G401 (cell line): ENCODE results near the gene GLRX. TPM values are rescaled to one million over a fixed set of nuclear protein-coding genes. Genes with fewer than 3 reads are reported as not detected.
"Not testable (repeated sequence)": the region's sequence is repeated elsewhere in the genome, so short reads cannot be mapped to it uniquely, and the experiment has no call there.

ENCODE experiments used
- DNase-seq: peaks from one replicate; pipeline ENCODE4 v3.0.0-alpha.2; 2015; ENCODE audit warnings: low spot score
- in situ Hi-C: cut with HindIII; loops from 2 replicates; pipeline ENCODE4 v1.10.0; 2016; ENCODE audit warnings: low sequenced_read_pairs, mixed read lengths
- total RNA-seq: library from RNA; depleted of rRNA; stranded (reverse); fragments of >200 nt; shearing (Covaris generic); gene quantifications from 2 replicates; pipeline ENCODE4 v1.2.3, GENCODE V29; 2014; rRNA removed

The GLRX gene, protein sequence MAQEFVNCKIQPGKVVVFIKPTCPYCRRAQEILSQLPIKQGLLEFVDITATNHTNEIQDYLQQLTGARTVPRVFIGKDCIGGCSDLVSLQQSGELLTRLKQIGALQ
- not detected in 2 replicates for total RNA-seq

DNA sequence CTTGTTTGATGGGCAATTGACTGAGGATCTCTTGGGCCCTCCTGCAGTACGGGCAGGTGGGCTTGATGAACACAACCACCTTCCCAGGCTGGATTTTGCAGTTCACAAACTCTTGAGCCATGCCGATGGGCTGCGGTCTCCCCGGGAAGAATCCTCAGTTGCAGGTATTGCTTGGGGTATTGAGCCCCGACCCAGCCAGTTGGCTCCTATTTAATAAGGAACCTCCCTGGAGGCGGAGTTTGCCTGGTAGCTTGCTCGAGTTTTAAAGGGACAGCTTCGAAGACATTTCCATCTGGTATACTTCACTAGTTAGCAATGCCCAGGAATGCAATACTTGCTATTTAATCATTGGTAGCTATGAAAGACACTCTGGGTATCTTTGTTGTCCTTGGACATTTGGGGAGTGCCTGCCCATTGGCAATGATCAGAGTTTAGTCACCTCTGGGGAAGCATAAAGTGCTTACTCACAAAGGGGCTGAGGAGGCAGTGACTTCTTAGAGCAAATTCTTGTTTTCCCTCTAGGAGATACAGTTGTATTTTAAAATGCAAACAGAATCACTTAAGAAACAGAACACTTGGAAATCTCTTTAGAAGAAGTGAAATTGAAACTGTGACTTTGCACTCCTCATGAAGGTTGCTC is at the start of gene GLRX:
Gene GLRX (minus strand): TSS at position 185 of the 640 bp plus-strand sequence. CDS start 64 bp downstream, at position 121.
- in situ Hi-C loops, result no loop called here

DNA sequence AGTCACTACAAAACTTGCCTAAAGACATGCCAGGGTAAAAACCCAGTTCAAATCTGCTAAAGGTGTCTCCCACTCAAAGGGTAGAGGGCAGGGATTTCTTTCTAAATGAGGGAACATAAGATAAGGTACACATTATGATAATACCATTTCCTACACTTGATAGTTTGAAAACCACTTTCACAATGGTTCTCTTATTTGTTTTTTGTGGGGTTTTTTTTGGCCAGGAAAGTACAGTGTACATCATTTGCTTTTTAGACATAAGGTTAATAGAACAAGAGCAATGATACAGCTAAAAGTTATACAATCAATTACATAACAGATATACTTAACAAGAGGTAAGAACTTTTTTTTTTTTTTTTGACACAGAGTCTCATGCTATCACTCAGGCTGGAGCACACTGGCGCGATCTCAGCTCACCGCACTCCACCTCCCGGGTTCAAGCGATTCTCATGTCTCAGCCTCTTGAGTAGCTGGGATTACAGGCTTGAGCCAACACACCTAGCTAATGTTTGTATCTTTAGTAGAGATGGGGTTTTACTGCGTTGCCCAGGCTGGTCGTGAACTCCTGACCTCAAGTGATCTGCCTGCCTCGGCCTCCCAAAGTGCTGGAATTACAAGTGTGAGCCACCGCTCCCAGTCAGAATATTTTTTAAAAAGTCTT is 48.8 kb upstream of the GLRX start:
- in situ Hi-C loops, result no loop called here
- DNase-seq, result no peak

More for the DNA sequence above, at the start of gene GLRX:
- DNase-seq, result peak; percentile 96

DNA sequence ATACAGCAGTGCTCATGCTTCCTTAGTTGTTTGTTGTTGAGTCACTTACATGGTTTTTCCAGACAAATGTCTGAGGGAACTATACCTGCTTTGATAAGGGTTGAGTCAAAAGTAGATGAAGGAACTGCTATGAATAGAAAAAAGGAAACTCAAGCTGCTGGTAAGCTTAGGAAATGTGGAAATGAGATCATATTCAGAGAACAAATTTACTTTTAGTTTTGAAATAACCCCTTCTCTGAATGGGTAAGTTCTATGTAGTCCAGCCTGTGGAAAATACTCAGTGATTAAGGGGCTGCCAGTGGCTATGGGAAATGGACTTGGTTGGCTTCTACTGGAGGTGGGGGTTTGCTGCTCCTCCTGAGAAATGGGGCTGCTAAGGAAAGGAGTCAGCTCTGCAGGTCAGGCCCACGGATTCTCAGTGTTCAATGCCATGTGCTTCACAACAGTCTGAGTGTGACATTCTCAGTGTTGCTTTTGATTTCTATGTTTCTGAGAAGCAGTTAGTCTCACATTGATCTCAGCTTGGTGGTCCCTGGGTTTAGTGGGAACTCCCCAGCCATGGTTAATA is 47.7 kb upstream of the GLRX start:
- no peak for DNase-seq
- in situ Hi-C loops, result no loop called here

DNA sequence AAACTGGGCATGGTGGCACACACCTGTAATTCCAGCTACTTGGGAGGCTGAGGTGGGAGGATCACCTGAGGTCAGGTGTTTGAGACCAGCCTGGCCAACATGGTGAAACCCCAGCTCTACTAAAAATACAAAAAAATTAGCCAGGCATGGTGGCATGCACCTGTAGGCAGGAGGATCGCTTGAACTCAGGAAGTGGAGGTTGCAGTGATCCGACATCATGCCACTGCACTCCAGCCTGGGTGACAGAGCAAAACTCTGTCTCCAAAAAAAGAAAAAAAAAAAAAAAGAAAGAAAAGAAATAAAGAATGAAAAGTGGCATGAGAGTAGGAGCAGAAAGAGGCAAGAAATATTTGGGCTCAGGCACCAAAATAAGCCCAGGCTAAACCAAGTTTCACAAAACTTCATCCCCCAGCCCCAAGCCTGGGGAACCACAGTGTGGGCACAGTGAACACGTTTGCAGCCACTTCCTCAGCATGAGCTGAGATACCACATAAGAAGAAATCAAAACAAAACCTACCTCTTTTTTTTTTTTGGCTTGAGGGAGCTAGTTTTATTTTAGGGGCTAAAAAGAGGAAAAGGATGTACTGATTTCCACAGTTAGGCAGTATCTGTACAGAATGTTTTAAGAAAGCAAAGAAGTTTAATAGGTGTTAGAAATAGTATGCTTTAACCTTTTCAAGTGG is 46.8 kb upstream of the GLRX start:
- in situ Hi-C loops, DNase-seq: not testable (repeated sequence)

DNA sequence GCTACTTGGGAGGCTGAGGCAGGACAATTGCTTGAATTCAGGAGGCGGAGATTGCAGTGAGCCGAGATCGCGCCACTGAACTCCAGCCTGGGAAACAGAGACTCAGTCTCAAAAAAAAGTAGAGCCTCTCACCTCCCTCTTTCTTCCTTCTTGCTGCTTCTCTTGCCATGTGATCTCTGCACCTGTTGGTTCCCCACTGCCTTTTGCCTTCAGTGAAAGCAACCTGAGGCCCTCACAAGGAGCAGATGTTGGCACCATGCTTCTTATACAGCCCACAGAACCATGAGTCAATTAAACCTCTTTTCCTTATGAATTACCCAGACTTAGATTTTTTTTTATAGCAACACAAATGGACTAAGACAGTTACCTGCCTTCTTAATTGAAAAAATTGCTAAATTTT is 45.6 kb upstream of the GLRX start:
- in situ Hi-C loops, result no loop called here

DNA sequence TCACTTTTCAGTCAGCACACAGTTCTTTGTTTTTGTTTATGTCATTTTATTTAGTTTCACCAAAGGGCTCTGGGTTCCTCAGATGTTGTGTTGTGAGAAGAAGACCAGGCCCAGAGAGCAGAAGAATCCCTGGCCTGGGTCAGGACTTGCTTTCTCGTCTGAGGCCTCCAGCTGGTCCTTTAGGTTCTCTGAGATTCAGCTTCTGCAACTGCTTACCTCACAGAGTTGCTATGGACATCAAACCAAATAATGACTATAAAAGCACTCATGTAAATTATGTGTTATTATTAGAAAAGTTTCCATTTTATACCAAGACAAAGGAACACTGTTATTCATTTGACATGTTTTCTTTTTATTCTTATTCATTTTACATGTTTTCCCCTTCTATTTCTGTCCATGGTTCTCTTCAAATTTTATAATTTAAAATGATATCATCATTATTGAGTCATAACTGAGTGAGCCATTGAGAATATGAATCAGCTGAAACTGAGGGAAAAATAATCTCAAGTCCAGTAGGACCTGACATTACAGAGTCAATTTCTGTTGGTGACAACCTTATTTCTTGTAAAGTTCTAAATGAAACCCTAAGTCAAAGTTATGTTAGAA is 44.0 kb upstream of the GLRX start:
- DNase-seq, result no peak
- in situ Hi-C loops, result no loop called here

More for the DNA sequence above, 45.6 kb upstream of the GLRX start:
- no peak for DNase-seq

DNA sequence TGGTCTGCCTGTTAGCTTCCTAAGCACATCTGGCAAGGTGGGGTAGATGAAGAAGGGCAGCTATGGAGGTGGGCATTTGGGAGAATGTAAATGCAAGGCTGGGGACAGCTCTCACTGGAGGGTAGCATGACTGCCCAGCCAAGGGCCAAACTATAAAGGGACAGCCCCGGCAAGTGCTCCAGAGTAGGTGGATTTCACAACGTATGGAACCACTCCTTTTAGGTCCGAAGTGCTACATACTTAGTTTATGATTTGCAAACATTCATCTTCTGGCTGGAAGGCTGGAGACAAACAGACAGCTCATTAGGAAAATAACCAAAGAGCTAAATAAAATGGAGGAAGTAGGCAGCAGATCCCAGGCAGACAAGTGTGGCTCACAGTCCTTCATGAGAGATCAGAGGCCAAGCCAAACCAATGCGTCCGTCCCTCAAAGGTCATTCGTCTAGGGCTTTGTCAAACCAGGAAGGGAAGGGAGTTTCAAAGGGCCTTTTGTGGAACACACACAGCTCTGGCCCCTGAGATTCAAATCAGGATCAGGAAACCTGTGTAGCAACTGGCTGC is 42.5 kb upstream of the GLRX start:
- in situ Hi-C loops, result no loop called here

DNA sequence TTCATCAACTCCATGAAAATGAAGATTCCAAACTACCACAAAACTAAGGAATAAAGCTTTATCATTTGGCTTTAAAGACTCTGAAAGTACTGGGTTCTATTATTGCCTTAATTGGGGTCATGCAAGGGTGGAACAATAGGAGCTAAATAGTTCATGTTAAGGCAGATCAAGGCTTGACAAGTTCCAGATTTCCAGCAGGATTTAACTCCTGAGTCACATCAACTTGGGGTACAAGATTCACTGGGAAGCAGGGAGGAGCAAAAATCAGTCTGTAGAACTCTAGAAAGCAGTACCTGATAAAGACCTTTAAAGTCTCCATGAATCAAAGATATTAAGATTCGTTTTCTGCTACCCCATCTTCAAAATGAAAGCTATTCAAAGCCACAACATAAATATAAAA is 41.9 kb upstream of the GLRX start:
- no peak for DNase-seq
- in situ Hi-C loops, result no loop called here

More for the DNA sequence above, 42.5 kb upstream of the GLRX start:
- no peak for DNase-seq

DNA sequence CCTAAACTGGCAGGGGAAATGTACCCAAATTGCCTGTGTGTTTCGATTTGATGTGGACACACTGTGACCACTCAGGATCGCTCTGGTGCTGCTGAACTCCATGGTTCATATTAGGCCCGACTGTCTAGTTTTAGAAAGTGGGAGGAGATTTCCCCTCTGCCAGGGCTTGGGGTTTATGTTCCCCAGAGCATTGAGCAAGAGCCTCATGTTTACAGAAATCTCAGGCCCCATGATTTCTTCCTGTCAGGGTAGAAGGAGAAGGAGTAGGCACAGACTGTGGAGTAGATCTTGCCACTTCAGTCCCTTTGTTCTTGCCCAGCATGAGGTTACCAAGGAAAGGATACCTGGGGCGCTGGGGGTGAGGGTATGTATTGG is 40.8 kb upstream of the GLRX start:
- in situ Hi-C loops, result no loop called here
- no peak for DNase-seq

DNA sequence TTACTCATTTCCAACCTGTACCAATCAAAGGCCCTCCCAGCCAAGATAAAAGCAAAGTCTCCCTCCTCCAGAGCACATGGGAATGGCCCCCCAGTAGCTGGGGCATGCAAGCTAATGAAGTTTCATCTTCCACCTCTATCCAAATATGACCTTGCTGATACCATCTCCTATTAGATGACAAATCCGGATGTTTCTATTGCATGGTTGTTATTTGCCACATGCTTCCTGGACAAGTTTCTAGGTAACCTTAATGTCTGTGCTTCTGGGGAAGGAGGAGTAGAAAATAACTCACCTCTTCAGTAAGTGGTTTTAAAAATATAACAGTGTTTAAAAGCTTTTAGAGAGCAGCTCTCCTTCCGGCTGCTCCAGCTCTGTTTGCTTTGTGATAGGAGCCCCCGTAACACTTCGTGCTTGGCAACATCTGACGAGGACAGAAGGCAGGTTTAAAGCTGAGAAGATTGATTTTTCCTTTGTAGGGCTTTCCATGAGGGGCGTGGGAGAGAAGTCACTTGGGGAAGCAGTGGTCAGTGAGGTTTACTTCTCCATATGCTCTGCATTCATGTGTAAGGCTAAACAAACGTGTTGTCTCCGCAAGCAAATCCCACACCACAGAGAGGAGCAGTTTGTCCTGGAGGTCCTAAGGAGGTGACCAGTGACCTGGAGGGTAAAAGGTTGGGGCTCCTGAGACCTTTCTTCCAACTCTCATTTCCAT is 40.3 kb upstream of the GLRX start:
- in situ Hi-C loops, result no loop called here
- DNase-seq, result no peak

DNA sequence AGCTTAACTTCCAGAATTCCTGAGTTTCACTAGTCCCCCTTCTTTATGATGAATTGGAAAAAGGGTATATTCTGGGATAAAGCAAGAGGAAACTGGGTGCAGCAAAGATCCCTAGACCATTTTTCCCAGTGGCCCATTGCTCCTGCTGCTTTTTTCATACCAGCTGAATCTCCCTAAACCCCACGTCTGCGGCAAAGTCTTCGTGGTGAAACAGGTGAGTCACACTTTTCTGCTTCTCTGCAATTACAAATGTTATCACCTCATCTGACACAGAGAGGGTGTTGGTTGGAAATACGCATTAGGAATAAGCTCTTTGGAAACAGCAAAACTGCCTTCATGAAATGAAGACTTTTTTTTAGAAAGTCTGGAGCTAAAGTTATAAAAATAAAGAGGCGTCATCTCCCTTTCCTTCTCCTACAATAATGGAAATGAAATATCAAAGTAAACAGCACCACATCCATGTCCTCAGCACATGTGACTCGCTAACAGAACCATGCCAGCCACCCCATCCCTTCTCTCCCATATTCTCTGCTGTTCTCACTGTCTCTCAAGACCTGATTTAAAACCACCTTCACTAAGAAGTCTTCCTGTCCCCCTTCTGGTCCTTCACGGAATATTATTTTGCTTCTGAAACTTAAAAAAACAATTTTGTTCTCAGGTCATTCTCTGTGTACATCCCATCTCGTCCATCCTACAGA is 39.5 kb upstream of the GLRX start:
- no peak for DNase-seq
- in situ Hi-C loops, result no loop called here

DNA sequence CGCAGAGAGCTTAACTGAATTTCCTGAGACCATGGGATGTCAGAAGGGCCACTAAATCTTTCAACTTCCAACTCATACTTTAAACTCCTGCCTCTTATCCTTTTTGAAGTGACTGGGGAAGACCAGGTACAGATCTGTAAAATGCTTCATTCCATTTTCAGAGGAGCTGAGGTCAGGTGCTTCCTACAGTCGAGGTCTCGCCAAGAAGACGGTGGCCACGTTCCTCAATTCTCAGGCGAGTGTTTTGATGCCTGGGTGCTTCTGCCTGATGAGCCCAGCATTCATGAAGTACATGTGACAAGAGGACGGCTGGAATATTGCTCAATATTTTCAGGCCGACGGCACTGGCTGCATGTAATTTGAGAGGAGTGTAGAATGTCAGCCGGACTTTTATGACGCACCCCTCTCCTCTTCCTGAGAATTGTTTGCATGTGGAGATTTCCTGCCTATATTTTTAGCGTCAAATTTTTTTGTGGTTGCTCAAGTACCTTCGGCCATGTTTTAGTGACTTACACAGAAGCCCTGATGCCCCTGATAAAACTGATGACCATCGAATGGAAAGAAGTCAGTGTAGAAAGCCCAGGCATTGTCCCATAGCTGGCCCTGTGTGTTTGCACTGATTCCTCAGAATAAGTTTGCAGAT is 38.8 kb upstream of the GLRX start:
- in situ Hi-C loops, result no loop called here
- DNase-seq, result no peak

DNA sequence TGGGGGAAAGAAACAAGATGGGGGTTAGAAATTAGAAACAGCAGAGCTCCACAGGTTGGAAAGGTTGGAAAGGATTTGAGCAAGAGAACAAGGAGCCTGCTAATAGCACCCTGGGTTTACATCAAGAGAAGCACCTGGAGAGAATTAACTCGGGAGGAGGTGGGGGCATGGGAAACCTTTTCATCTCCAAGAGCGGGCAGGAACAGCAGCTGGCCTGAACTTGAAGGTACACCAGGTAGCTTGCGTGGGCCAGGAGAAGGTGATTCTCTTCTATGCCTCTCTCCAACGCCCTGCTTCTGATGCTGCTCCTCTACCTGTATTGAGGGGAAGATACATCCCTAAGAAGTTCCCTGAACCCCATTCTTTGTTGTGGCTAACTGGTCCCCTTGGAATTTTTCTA is 37.1 kb upstream of the GLRX start:
- no peak for DNase-seq
- in situ Hi-C loops, result no loop called here

DNA sequence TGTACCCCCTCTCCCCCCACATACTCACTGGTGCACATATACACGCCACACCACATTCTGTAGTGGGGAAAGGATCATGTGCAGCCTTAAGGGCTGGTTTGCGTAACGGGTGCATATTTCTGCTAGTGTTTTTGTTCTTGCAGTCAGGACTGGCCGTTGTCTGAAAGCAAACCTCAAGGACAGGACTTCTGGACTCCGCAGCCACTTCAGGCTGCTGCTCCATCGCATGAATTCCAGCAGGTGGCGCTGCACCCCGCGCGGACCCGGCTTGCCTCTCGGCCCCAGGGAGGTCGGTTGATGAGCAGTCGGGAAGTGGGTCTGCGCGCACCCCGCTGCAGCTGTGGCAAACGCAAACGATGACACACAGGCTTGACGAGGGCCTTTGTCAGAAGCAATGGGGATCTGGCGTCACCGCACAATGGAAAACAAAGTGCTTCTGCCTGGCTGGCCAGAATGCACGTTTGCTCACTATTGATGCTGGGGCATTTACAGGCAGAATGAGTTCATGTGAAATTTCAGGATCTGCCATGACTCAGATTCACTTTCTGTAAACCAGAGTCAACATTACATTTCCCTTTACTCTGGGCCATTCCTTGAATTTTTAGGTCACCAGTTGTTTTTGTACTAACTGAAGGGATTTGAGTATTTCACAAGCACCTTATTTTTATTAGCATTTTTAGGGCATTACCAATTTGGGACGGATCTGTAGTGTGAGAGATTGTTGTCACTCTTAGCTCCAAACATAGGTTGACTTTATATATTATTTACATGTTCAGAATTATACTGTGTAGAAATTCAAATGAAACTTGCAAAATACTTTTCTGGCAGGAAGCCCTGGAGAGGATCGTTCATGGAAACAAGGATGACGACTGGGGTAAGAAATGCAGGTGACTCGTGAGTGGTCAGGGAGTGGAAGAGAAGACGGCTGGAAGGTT is 36.4 kb upstream of the GLRX start:
- in situ Hi-C loops, result no loop called here
- DNase-seq, result peak; percentile 86

DNA sequence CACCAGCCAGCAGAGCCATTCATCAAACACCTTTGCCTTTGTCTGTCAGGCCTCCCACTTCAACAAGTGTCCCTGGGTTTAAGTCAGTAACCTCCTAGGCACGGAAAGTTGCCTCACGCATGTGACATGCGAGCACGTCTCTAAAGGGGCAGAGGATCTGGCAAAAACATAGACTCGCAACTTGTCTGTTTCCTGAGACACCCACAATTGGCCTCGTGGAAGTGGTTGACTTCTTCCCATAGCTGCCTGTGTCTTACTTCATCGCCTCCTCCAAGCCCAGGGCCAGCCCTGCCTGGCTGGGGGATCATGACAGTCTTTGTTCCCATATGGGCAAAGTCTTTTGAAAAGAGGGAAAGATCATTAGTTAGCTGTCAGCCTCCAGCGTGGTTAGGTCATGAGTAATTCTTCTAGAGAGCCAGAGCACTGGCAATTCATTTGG is 35.5 kb upstream of the GLRX start:
- in situ Hi-C loops, result no loop called here
- no peak for DNase-seq

DNA sequence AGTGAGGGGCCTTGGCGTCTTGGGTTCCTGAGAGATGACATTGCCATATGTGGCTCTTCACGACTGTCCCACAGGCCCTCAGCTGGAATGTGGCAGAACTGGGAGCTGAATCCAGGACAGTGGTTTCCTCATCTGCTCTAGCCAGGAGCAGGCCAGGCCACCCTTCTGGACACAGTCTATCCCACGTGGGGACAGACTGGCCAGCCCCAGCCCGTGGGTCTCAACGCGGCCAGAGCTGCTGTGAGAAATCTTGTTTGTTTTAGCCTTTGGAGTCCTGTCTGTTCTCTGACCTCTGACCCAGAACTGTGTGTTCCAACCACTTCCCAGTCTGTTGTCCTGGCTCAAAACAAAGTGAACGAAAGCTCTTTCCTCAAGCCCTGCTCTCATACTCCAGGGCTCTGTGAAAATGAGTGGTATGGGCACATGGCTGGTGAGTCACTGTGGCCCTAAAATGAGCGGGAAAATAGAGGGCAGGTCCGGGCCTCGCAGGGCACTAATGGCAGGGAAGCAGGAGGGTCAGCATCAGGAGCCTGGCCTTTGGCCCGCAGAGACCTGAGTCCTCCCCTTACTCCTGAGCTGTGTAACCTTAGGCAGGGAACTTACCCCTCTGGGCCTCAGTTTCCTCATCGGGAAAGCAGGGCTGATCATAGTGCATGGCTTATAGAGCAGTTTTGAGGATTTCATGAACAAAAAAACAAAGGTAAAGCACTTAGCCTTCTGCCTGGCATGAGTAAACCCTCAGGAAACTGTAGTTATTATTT is 34.8 kb upstream of the GLRX start:
- in situ Hi-C loops, result no loop called here
- DNase-seq, result no peak
